Measurements from ENCODE around the gene IFNK. TPM values are rescaled to one million over a fixed set of nuclear protein-coding genes. Genes with fewer than 3 reads are reported as not detected.
A peak's percentile ranks its signal among the peaks of the same experiment; 100 is the strongest.

IFNK gene, protein sequence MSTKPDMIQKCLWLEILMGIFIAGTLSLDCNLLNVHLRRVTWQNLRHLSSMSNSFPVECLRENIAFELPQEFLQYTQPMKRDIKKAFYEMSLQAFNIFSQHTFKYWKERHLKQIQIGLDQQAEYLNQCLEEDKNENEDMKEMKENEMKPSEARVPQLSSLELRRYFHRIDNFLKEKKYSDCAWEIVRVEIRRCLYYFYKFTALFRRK
- total RNA-seq (2014; rRNA removed; shearing (Covaris generic)): not detected in 2 replicates
- polyA plus RNA-seq (2016; fragmentation: Nextera tagmentation; extraction: Ambion mirVana): not detected in 2 replicates
- long read RNA-seq: 0 reads

DNA sequence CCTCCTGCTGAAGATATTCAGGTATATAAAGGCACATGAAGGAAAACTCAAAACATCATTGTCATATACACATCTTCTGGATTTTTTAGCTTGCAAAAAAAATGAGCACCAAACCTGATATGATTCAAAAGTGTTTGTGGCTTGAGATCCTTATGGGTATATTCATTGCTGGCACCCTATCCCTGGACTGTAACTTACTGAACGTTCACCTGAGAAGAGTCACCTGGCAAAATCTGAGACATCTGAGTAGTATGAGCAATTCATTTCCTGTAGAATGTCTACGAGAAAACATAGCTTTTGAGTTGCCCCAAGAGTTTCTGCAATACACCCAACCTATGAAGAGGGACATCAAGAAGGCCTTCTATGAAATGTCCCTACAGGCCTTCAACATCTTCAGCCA, at the start of gene IFNK:
IFNK (plus strand) TSS at position 55 of the 400 bp plus-strand sequence; CDS start at position 102, 47 bp downstream.
- Histone ChIP-seq H3K27me3 (ENCODE audit: insufficient read depth) (peaks cover 10% of the 10 kb centered on the region; the same call in 1 of the 2 replicates), H3K9me2 (ENCODE audit: insufficient read depth) (peaks cover 8% of the 10 kb centered on the region), H3K4me2 (peak within 1 kb of the TSS; percentile 15; the same call in 1 of the 2 replicates), H3K36me3 (ENCODE audit: insufficient read depth) (no peaks in the 10 kb centered on the region; the same call in 1 of the 2 replicates), H3K4me3 (no peak within 1 kb of the TSS), H2AFZ (no peak within 1 kb of the TSS), H4K20me1 (replicated peaks; ENCODE audit: insufficient read depth) (no peaks in the 10 kb centered on the region), H3F3A (replicated peaks; ENCODE audit: low read depth) (no peaks in the 10 kb centered on the region), H3K79me2 (replicated peaks; ENCODE audit: insufficient read depth) (peaks cover 50% of the 10 kb centered on the region), H3K27ac (ENCODE audit: low read depth) (no peak within 1 kb of the TSS), H3K4me1 (ENCODE audit: insufficient read depth) (peaks cover 36% of the 10 kb centered on the region)
- Mint-ChIP-seq H3K4me1 (peaks cover 64% of the 10 kb centered on the region), H3K9me3 (no peaks in the 10 kb centered on the region), H3K4me3 (no peak within 1 kb of the TSS), H3K36me3 (ENCODE audit: low read depth) (peaks cover 9% of the 10 kb centered on the region; the same call in 2 of the 3 replicates), H3K27me3 (ENCODE audit: insufficient read depth, low read depth, poor library complexity) (peaks cover 3% of the 10 kb centered on the region), H3K27ac (peak within 1 kb of the TSS; percentile 51; the same call in 1 of the 2 replicates)
- no peak for ATAC-seq
- DNase-seq (ENCODE audit: low spot score): no peak
- TF ChIP-seq EZH2 (IDR thresholded peaks at IDR 0.05; ENCODE audit: low read depth, unreplicated experiment) (no peak), POLR2AphosphoS5 (IDR thresholded peaks at IDR 0.05; ENCODE audit: low read depth) (no peak), STAT1 (IDR thresholded peaks at IDR 0.05; ENCODE audit: unreplicated experiment) (no peak), JUNB (IDR thresholded peaks at IDR 0.05; ENCODE audit: unreplicated experiment) (no peak), EZH2phosphoT487 (IDR thresholded peaks at IDR 0.05; ENCODE audit: unreplicated experiment) (no peak), ZNF114 (CRISPR knock-in tag; IDR thresholded peaks at IDR 0.05) (no peak)
- TF ChIP-seq, protein P1, sequence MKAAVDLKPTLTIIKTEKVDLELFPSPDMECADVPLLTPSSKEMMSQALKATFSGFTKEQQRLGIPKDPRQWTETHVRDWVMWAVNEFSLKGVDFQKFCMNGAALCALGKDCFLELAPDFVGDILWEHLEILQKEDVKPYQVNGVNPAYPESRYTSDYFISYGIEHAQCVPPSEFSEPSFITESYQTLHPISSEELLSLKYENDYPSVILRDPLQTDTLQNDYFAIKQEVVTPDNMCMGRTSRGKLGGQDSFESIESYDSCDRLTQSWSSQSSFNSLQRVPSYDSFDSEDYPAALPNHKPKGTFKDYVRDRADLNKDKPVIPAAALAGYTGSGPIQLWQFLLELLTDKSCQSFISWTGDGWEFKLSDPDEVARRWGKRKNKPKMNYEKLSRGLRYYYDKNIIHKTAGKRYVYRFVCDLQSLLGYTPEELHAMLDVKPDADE (IDR thresholded peaks at IDR 0.05): no peak
- TF ChIP-seq, protein P2, sequence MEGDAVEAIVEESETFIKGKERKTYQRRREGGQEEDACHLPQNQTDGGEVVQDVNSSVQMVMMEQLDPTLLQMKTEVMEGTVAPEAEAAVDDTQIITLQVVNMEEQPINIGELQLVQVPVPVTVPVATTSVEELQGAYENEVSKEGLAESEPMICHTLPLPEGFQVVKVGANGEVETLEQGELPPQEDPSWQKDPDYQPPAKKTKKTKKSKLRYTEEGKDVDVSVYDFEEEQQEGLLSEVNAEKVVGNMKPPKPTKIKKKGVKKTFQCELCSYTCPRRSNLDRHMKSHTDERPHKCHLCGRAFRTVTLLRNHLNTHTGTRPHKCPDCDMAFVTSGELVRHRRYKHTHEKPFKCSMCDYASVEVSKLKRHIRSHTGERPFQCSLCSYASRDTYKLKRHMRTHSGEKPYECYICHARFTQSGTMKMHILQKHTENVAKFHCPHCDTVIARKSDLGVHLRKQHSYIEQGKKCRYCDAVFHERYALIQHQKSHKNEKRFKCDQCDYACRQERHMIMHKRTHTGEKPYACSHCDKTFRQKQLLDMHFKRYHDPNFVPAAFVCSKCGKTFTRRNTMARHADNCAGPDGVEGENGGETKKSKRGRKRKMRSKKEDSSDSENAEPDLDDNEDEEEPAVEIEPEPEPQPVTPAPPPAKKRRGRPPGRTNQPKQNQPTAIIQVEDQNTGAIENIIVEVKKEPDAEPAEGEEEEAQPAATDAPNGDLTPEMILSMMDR (conservative IDR thresholded peaks at IDR 0.05; ENCODE audit: low read depth in 2 of 2): no peak
- TF ChIP-seq, protein P3, sequence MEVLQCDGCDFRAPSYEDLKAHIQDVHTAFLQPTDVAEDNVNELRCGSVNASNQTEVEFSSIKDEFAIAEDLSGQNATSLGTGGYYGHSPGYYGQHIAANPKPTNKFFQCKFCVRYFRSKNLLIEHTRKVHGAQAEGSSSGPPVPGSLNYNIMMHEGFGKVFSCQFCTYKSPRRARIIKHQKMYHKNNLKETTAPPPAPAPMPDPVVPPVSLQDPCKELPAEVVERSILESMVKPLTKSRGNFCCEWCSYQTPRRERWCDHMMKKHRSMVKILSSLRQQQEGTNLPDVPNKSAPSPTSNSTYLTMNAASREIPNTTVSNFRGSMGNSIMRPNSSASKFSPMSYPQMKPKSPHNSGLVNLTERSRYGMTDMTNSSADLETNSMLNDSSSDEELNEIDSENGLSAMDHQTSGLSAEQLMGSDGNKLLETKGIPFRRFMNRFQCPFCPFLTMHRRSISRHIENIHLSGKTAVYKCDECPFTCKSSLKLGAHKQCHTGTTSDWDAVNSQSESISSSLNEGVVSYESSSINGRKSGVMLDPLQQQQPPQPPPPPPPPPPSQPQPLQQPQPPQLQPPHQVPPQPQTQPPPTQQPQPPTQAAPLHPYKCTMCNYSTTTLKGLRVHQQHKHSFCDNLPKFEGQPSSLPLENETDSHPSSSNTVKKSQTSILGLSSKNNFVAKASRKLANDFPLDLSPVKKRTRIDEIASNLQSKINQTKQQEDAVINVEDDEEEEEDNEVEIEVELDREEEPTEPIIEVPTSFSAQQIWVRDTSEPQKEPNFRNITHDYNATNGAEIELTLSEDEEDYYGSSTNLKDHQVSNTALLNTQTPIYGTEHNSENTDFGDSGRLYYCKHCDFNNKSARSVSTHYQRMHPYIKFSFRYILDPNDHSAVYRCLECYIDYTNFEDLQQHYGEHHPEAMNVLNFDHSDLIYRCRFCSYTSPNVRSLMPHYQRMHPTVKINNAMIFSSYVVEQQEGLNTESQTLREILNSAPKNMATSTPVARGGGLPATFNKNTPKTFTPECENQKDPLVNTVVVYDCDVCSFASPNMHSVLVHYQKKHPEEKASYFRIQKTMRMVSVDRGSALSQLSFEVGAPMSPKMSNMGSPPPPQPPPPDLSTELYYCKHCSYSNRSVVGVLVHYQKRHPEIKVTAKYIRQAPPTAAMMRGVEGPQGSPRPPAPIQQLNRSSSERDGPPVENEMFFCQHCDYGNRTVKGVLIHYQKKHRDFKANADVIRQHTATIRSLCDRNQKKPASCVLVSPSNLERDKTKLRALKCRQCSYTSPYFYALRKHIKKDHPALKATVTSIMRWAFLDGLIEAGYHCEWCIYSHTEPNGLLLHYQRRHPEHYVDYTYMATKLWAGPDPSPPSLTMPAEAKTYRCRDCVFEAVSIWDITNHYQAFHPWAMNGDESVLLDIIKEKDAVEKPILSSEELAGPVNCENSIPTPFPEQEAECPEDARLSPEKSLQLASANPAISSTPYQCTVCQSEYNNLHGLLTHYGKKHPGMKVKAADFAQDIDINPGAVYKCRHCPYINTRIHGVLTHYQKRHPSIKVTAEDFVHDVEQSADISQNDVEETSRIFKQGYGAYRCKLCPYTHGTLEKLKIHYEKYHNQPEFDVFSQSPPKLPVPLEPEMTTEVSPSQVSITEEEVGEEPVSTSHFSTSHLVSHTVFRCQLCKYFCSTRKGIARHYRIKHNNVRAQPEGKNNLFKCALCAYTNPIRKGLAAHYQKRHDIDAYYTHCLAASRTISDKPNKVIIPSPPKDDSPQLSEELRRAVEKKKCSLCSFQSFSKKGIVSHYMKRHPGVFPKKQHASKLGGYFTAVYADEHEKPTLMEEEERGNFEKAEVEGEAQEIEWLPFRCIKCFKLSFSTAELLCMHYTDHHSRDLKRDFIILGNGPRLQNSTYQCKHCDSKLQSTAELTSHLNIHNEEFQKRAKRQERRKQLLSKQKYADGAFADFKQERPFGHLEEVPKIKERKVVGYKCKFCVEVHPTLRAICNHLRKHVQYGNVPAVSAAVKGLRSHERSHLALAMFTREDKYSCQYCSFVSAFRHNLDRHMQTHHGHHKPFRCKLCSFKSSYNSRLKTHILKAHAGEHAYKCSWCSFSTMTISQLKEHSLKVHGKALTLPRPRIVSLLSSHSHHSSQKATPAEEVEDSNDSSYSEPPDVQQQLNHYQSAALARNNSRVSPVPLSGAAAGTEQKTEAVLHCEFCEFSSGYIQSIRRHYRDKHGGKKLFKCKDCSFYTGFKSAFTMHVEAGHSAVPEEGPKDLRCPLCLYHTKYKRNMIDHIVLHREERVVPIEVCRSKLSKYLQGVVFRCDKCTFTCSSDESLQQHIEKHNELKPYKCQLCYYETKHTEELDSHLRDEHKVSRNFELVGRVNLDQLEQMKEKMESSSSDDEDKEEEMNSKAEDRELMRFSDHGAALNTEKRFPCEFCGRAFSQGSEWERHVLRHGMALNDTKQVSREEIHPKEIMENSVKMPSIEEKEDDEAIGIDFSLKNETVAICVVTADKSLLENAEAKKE (CRISPR knock-in tag; IDR thresholded peaks at IDR 0.05): no peak
